HG03342 (cell line): ENCODE results near the gene KCNH8.

Experiments
- ATAC-seq: cut with Tn5 transposase; IDR thresholded peaks from one replicate; pipeline ENCODE4 v1.9.1; 2021; ENCODE audit warnings: mild to moderate bottlenecking, moderate library complexity; ENCODE audit not compliant: unreplicated experiment

The KCNH8 gene

GRCh38 chr3:19348941-19349564 is 200.7 kb downstream of the KCNH8 start:
- peak; percentile 87 for ATAC-seq

DNA sequence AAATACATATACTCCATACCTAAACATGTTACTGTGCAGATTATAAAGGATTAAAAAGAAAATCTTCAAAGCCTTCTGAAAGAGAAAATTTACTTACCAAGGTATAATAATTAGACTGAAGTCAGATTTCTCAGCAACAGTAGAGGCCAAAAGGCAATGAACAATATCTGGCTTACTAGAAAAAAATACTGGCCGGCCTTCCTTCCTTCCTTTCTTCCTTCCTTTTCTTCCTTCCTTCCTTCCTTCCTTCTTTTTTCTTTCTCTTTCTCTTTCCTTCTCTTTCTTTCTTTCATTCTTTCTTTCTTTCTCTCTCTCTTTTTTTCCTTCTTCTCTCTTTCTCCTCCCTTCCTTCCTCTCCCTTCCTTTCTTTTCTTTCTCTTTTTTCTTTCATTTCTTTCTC is 209.6 kb downstream of the KCNH8 start:
- no peak for ATAC-seq

GRCh38 chr3:19363071-19363470 is 214.8 kb downstream of the KCNH8 start:
- ATAC-seq = peak; percentile 8

- no peak for ATAC-seq
Measured at GRCh38 chr3:19364148-19364547, 215.8 kb downstream of the KCNH8 start.

DNA sequence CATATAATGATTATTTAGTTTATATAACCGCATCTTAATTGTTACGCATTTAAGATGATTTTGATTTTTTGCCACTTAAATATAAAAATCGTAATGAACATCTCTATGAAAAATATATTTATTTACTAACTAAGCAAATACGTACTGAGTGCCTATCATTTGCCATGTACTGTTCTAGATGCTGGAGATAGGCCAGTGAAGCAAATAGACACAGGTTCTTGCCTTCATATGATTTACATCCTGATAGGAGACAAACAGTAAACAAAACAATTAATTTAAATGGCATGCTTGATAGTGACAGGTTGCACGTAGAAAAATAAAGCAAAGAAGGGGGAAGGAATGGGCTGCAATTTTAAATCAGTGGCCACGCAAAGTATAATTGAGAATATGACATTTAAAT is 217.2 kb downstream of the KCNH8 start:
- ATAC-seq = no peak

DNA sequence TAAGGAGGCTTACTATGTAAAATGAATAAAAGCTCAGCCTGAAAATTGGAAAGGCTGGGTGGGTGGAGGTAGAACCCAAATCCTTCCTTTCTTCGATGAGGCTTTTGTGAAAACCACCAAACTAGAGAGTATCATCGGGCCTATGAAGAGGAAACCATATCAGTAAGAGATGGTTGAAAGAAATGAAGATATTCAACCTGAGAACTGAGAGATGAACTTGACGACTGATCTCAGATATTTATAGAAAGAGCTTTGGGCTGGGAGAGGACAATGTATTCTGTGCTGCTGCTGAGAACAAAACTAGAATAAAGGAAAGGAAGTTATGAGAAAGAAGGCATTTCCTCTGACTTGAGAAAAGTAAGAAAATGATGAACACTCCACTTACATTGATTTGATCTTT is 236.6 kb downstream of the KCNH8 start:
- no peak for ATAC-seq

DNA sequence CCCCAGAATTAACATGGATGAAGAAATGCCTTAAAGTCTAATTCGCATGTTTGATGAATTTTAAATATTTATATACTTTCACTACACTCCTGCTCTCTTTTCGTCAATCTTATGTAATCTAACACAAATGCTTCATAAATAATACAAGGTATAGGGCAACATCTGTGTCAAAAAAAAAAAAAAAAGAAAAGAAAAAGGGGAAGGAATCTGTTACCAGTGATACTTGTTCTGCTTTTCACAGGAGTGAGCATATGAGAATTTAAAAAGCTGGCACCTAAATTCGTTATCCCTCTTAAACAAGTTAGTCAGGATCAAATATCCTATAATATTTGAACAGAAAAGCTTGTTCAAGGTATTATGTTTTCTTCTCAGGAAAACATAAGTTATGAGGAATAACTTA is 243.8 kb downstream of the KCNH8 start:
- ATAC-seq = no peak

GRCh38 chr3:19394946-19395345 is 246.6 kb downstream of the KCNH8 start:
- ATAC-seq = no peak

GRCh38 chr3:19396726-19397125 is 248.4 kb downstream of the KCNH8 start:
- ATAC-seq = no peak

DNA sequence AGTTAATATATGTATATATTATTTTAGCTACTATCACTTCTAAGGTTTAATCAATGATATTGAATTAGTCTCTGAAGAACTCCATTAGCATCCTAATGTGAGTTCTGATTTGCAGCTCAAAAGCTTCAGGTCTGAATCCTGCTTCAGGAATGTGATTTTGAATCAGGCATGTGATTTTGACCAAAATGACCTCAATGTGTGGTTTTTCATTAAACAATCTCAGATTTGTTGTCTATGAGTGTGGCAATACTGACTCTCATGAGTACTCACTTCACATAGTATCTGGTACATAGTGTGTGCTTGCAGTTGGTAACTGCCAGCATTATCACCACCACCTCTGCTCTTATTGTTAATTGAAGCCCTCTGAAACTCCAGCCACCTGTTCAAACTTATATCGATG is 251.0 kb downstream of the KCNH8 start:
- ATAC-seq = no peak

GRCh38 chr3:19399836-19400235 is 251.5 kb downstream of the KCNH8 start:
- no peak for ATAC-seq

DNA sequence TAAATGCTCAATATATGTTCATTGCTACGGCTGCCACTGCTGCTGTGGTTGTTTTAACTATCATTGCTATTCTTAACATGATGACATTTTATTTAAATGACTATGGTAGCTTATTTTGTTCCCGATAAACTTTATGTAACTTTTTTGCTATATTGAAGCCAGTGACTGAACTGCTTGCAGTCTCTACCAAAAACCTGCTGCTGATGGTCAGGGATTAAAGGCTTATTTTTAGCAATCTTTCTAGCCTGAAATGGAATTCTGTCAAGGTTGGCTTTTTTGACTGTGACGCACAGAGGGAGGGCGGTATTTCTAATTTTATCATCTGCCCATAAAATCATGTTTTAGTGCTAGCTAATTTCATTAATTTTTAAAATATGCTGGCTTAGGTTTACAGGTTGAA is 271.8 kb downstream of the KCNH8 start:
- ATAC-seq = no peak

- ATAC-seq = no peak
Measured at GRCh38 chr3:19425825-19426224, 277.5 kb downstream of the KCNH8 start.

DNA sequence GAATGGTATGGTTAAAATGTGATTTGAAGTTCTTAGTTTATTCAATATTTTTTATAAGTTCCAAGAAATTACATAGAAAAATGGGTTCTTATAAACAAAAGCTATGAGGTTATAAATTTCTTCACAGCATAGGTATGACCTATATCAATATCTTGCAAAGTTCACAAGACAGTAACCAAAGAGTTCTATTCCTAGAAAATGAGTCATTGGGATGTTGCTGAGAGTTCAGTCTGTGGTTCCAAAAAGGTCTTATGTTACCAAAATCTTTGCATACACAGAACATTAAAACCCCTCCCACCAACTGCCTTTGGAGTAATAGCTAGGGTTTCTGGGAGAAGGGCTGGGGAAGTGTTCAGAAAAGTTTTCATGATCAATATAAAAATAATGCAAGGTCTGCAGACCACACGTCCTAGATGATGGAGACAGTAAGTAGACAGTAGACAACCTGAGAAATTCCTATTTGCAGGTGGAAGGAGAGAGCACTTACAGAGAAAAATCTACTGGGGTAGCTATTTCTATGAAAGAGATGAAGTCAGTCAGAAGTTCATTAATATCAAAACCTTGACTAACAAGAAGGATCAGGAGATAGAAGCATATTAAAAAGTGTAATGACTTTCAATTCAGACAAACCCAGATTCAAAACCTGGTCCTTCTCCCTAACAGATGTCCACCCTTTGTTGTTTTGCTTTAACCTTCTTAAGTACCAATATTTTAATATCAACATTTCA is 279.3 kb downstream of the KCNH8 start:
- ATAC-seq = no peak

- no peak for ATAC-seq
Measured at GRCh38 chr3:19428729-19429128, 280.4 kb downstream of the KCNH8 start.

GRCh38 chr3:19432669-19433068 is 284.4 kb downstream of the KCNH8 start:
- ATAC-seq = no peak

GRCh38 chr3:19436746-19437145 is 288.4 kb downstream of the KCNH8 start:
- no peak for ATAC-seq

DNA sequence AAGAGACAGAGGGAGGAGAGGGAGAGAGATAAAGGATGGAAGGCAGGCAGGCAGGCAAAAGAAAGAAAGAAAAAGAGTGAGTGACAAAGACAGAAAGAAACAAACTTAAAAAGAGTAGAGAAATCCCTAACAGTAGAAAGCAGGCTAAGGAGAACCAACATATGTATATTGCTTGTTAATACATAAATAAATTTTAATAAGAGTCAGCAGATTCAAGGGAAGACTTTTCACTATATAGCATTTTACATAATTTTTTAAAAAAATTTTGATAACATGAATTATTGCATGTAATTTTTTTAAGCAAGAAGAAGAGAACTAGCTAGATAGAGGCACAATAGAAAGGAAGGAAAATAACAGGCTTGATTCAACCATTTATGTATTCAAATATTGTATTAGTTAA is 291.6 kb downstream of the KCNH8 start:
- no peak for ATAC-seq

- no peak for ATAC-seq
Measured at GRCh38 chr3:19446138-19446537, 297.8 kb downstream of the KCNH8 start.

DNA sequence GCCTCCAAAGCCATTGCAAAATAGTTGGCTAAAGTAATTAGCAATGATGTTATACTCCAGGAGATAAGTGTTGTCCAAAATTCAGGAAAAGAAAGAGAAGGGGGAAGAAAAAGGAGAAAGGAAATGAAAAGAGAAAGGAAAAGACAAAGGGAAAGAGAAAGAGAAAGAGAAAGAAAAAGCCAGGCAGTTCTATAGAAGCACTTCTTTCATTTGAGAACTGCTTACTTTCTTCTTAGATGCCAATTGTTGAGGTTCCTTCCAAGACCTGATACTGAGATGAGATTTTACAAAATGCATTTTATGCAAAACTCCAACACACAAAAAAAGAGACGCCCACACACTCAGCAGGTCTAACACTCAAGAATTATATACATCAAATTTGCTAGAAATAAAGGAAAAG is 298.4 kb downstream of the KCNH8 start:
- peak; percentile 64 for ATAC-seq

- no peak for ATAC-seq
Measured at GRCh38 chr3:19455546-19455945, 307.2 kb downstream of the KCNH8 start.

DNA sequence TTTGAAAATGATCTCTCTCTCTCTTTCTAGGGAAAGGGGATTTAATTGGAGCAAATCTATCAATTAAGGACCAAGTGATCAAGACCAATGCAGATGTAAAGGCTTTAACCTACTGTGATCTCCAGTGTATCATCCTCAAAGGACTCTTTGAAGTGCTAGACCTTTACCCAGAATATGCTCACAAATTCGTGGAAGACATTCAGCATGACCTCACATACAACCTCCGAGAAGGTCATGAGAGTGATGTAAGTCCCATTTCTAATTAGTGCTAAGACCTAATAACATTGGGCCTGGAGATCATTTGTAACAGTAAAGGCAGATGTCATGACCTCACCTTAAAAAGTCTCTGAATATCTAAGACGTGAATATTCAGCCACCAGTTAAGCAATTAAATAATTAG is 308.4 kb downstream of the KCNH8 start:
- ATAC-seq = no peak

- ATAC-seq = no peak
Measured at GRCh38 chr3:19457449-19457848, 309.1 kb downstream of the KCNH8 start.
